Activated T-helper 1 cell treated with Interleukin-2 at 50 U/mL for 16 hours (primary cell): Measurements from ENCODE around the gene JAK3.

Source experiments
- DNase-seq: peaks from one replicate; pipeline ENCODE4 v3.0.0-alpha.2; 2020; ENCODE audit warnings: low read depth

Gene JAK3

GRCh38 chr19:17840019-17840418 is 7.8 kb downstream of the JAK3 start:
- DNase-seq = no peak

GRCh38 chr19:17837972-17838371 is 9.8 kb downstream of the JAK3 start:
- no peak for DNase-seq

- DNase-seq = no peak
These were observed 11.3 kb downstream of the JAK3 start for GRCh38 chr19:17836530-17836929.

- no peak for DNase-seq
These were observed 12.4 kb downstream of the JAK3 start for GRCh38 chr19:17835182-17836006.

- DNase-seq = no peak
These were observed 13.2 kb downstream of the JAK3 start for GRCh38 chr19:17834350-17835181.

GRCh38 chr19:17832443-17833208 is 15.2 kb downstream of the JAK3 start:
- no peak for DNase-seq

- no peak for DNase-seq
These were observed 16.3 kb downstream of the JAK3 start for GRCh38 chr19:17831419-17831888.

- no peak for DNase-seq
These were observed 17.0 kb downstream of the JAK3 start for GRCh38 chr19:17830567-17831418.

- no peak for DNase-seq
These were observed 17.8 kb downstream of the JAK3 start for GRCh38 chr19:17829855-17830566.

- no peak for DNase-seq
These were observed 21.2 kb downstream of the JAK3 start for GRCh38 chr19:17826508-17827056.

GRCh38 chr19:17824339-17824738 is 23.4 kb downstream of the JAK3 start:
- DNase-seq = no peak

GRCh38 chr19:17821190-17821589 is 26.6 kb downstream of the JAK3 start, which contains the start of gene INSL3:
Gene INSL3 (minus strand): TSS chr19:17821519. CDS start chr19:17821506, 13 bp downstream.
- no peak for DNase-seq

- DNase-seq = no peak
These were observed 30.0 kb downstream of the JAK3 start for GRCh38 chr19:17817668-17818363.

- no peak for DNase-seq
These were observed 35.7 kb downstream of the JAK3 start for GRCh38 chr19:17812099-17812498.

GRCh38 chr19:17811681-17812080 is 36.1 kb downstream of the JAK3 start:
- no peak for DNase-seq

- DNase-seq = no peak
These were observed 36.7 kb downstream of the JAK3 start for GRCh38 chr19:17811103-17811502.

GRCh38 chr19:17807731-17808316 is 40.0 kb downstream of the JAK3 start:
- DNase-seq = no peak

- no peak for DNase-seq
These were observed 40.8 kb downstream of the JAK3 start for GRCh38 chr19:17806945-17807344.

- DNase-seq = no peak
These were observed 42.4 kb downstream of the JAK3 start for GRCh38 chr19:17805427-17805826.
